ENCODE measurements around the gene TNPO3.

The TNPO3 gene

GRCh38 chr7:128906001-128906765 is 148.7 kb downstream of the TNPO3 start:
- DNase-seq (ENCODE audit: low spot score) = no peak

- peak; percentile 67 for DNase-seq (ENCODE audit: low spot score)
These were observed 150.3 kb downstream of the TNPO3 start for GRCh38 chr7:128904381-128905197.

Measured in activated CD4-positive, alpha-beta T cell treated with anti-CD3 and anti-CD28 coated beads, Interleukin-2, Interleukin-4, amounts not matched to agents 100 ng/mL and 50 ng/mL, durations not matched to agents 16 hours and 8 hours (primary cell).